ENCODE results near the gene ATXN2. TPM values are rescaled to one million over a fixed set of nuclear protein-coding genes. Genes with fewer than 3 reads are reported as not detected.

ATXN2 gene
- total and polyA plus RNA-seq, 9 of the 15 experiments (the other 6 are each of a cell fraction or from before 2014, with no cell fraction given) = 16.8 to 67.8 (median 29.3) TPM

DNA sequence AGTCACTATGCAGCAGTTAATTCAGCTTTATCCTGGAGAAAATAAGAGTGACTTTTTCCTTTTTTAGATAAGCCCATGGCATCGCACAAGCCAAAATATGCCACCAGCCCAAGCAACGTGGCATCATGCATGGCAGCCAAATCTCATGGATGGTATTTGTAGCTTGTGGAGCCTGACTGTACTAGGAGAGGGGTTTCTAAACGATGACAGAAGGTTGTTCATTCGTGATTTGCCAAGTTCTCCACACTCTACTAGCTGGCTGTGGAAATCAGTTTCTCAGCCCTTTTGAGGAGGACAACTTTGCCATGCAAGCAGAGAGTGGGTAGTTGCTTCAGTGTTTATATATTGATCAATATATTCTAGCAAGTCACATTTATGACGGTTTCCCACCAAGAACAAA, 41.4 kb upstream of the ATXN2 start:
- no peak for TF ChIP-seq BCL6 (CRISPR knock-in tag; IDR thresholded peaks at IDR 0.05)
- TF ChIP-seq MCM3 (IDR thresholded peaks at IDR 0.05) = no peak
- TF ChIP-seq KLF13 (tag; IDR thresholded peaks at IDR 0.05; ENCODE audit: borderline replicate concordance, low read depth) = no peak
- TF ChIP-seq ZSCAN29 (IDR thresholded peaks at IDR 0.05) = no peak
- no peak for TF ChIP-seq MEF2D (tag; conservative IDR thresholded peaks at IDR 0.05; ENCODE audit: low read depth)
- Histone ChIP-seq H3K9me1 (ENCODE audit: control insufficient read depth, insufficient read depth, low read length) (no peaks in the 10 kb centered on the region), H3K4me1 (replicated peaks in 1 of 2; ENCODE audit: control insufficient read depth in 2 of 2, insufficient read depth in 2 of 2, low read length in 2 of 2) (peaks cover 21 to 23% of the 10 kb centered on the region in 2 experiments), H4K20me1 (replicated peaks; ENCODE audit: control insufficient read depth, insufficient read depth, low read length) (no peaks in the 10 kb centered on the region), H3K4me3 (no peak overlapping the region), H2AFZ (ENCODE audit: low read depth, low read length) (no peak overlapping the region), H3K79me2 (ENCODE audit: control insufficient read depth, insufficient read depth, low read length) (no peaks in the 10 kb centered on the region), H3K36me3 (ENCODE audit: control insufficient read depth, insufficient read depth, low read length) (peaks cover 39% of the 10 kb centered on the region; the same call in 2 of the 3 replicates), H3K27me3 (ENCODE audit: control insufficient read depth in 2 of 2, insufficient read depth in 2 of 2, low read length in 2 of 2) (no peaks in the 10 kb centered on the region), H3K9me3 (replicated peaks; ENCODE audit: control insufficient read depth, insufficient read depth, low read depth, low read length) (no peaks in the 10 kb centered on the region), H3K9ac (ENCODE audit: insufficient read depth in 1 of 2, low read depth in 2 of 2, low read length in 2 of 2) (no peak overlapping the region), H3K4me2 (ENCODE audit: insufficient read depth, low read length) (no peak overlapping the region), H3K27ac (ENCODE audit: extremely low read depth, low read depth, low read length) (no peak overlapping the region)
- no peak for ATAC-seq
- ChIA-PET POLR2A (interaction anchor here (1.0 to 1.7 kb wide), 3 partner anchors 13 to 39 kb away, joined by 3 to 7 read pairs (median 5); no protein-coding TSS in a partner anchor), CTCF (ENCODE audit: low intra/inter-chr PET ratio) (no interaction called here)
- no TSS peak for BruUV-seq (replicated peaks)
- intact Hi-C loops (cut with micrococcal nuclease) (no loop called here), in situ Hi-C loops (cut with MboI) (no loop called here)
- no peak for FAIRE-seq
- 82% methylated on average over 5 of the region's 5 CpGs for WGBS (ENCODE audit: insufficient coverage, low coverage, missing lambda C conversion rate)
- DNase-seq (ENCODE audit: extremely low read depth in 1 of 4, low spot score in 3 of 4) = no peak

DNA sequence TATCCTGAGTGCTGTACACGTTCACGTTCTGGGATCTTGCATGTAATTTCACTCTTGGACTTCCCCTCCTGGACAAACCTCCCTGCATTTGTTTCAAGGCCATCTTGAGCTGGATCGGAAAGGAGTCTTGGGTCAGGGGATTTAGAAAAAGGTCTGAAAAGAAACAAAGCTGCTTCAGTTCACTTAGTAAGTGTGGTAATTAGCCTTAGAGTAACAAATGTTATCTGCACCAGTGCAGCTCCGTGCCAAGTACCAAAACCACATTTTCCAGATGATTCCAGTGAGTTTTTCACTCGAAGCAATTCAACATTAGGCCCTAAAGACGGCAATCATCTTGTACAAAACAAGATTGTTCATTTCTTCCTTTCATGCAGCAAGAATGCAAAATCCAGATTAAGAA, 39.4 kb upstream of the ATXN2 start:
- peak overlapping the region in 1 of 2 experiments; percentile 40; a peak in 2 of 4 replicates for H3K9ac ChIP-seq (ENCODE audit: insufficient read depth in 1 of 2, low read depth in 2 of 2, low read length in 2 of 2)
- intact Hi-C loops (cut with micrococcal nuclease) = no loop called here
- H3K4me1 ChIP-seq (replicated peaks in 1 of 2; ENCODE audit: control insufficient read depth in 2 of 2, insufficient read depth in 2 of 2, low read length in 2 of 2) = peaks cover 35 to 36% of the 10 kb centered on the region in 2 experiments
- no peak overlapping the region for H3K4me2 ChIP-seq (ENCODE audit: insufficient read depth, low read length)
- POLR2A ChIA-PET = interaction anchor here (0.6 to 0.8 kb wide), 4 partner anchors 47 to 67 kb away, joined by 3 to 4 read pairs (median 4); no protein-coding TSS in a partner anchor
- BruUV-seq (replicated peaks) = no TSS peak
- ATAC-seq = no peak
- peak overlapping the region; percentile 21; the same call in 1 of the 2 replicates for H2AFZ ChIP-seq (ENCODE audit: low read depth, low read length)
- CTCF ChIA-PET (ENCODE audit: low intra/inter-chr PET ratio) = no interaction called here
- no peak overlapping the region for H3K4me3 ChIP-seq
- peak overlapping the region; percentile 52 for H3K27ac ChIP-seq (ENCODE audit: extremely low read depth, low read depth, low read length)
- H3K36me3 ChIP-seq (ENCODE audit: control insufficient read depth, insufficient read depth, low read length) = peaks cover 24% of the 10 kb centered on the region; the same call in 2 of the 3 replicates
- 38% methylated on average over 6 of the region's 6 CpGs for WGBS (ENCODE audit: insufficient coverage, low coverage, missing lambda C conversion rate)
- in situ Hi-C loops (cut with MboI) = no loop called here
- no peak for FAIRE-seq
- no peaks in the 10 kb centered on the region for H4K20me1 ChIP-seq (replicated peaks; ENCODE audit: control insufficient read depth, insufficient read depth, low read length)
- no peaks in the 10 kb centered on the region for H3K27me3 ChIP-seq (ENCODE audit: control insufficient read depth in 2 of 2, insufficient read depth in 2 of 2, low read length in 2 of 2)
- no peaks in the 10 kb centered on the region; the same call in 2 of the 3 replicates for H3K79me2 ChIP-seq (ENCODE audit: control insufficient read depth, insufficient read depth, low read length)
- DNase-seq (ENCODE audit: extremely low read depth in 1 of 4, low spot score in 3 of 4) = no peak
- H3K9me1 ChIP-seq (ENCODE audit: control insufficient read depth, insufficient read depth, low read length) = no peaks in the 10 kb centered on the region
- H3K9me3 ChIP-seq (replicated peaks; ENCODE audit: control insufficient read depth, insufficient read depth, low read depth, low read length) = no peaks in the 10 kb centered on the region
- TF ChIP-seq KLF10 (CRISPR knock-in tag; IDR thresholded peaks at IDR 0.05) (no peak), MEF2A (IDR thresholded peaks at IDR 0.05; ENCODE audit: control insufficient read depth, low read depth, low read length) (no peak), ZMIZ1 (IDR thresholded peaks at IDR 0.05; ENCODE audit: low read depth in 2 of 2, low read length in 2 of 2) (no peak)

Data from K562 (cell line).